Epithelial cell of proximal tubule (primary cell): ENCODE data around the gene EPG5. TPM values are rescaled to one million over a fixed set of nuclear protein-coding genes. Genes with fewer than 3 reads are reported as not detected.
"Not testable (repeated sequence)": the region's sequence is repeated elsewhere in the genome, so short reads cannot be mapped to it uniquely, and the experiment has no call there.

Source experiments
- DNase-seq: peaks from one replicate; pipeline ENCODE4 v3.0.0-alpha.2; 2011; ENCODE audit warnings: low read depth
- H3K4me3 ChIP-seq: 2 replicates; pipeline ENCODE4 v1.5.1; 2011; ENCODE audit warnings: low read depth, mild to moderate bottlenecking, low read length
- CTCF ChIP-seq: conservative IDR thresholded peaks from 2 replicates; pipeline ENCODE4 v1.5.1; 2012; ENCODE audit warnings: low read depth, mild to moderate bottlenecking, low read length
- total RNA-seq: library from RNA; depleted of rRNA; stranded (reverse); fragments of >200 nt; gene quantifications from 2 replicates; pipeline ENCODE4 v1.2.3, GENCODE V29; 2015

The EPG5 gene
- total RNA-seq, 1 donor from 2014 or later = 10.7 TPM

DNA sequence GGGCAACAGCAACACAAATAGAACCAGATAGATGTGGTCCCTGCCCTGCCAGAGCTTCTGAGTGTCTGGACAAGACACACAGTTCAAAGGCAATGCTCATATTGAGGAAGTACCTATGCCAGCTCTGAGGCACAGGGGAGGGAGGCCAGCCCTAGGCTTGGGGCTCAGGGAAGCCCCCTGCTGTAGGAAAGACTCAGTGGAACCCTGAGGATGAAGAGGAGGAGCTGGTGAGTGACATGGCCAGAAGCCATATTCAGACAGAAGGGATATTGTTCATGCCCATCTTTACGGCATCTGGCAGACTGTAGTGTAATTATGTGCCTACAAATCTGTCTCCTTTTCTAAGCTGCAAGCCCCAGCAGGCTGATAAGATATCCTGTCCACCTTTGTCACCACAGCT is 132.8 kb downstream of the EPG5 start:
- H3K4me3 ChIP-seq = no peak overlapping the region
- no peak for TF ChIP-seq CTCF
- DNase-seq = no peak

- no peak overlapping the region for H3K4me3 ChIP-seq
- no peak for TF ChIP-seq CTCF
- DNase-seq = no peak
Observed at GRCh38 chr18:45833846-45834245, 133.3 kb downstream of the EPG5 start.

DNA sequence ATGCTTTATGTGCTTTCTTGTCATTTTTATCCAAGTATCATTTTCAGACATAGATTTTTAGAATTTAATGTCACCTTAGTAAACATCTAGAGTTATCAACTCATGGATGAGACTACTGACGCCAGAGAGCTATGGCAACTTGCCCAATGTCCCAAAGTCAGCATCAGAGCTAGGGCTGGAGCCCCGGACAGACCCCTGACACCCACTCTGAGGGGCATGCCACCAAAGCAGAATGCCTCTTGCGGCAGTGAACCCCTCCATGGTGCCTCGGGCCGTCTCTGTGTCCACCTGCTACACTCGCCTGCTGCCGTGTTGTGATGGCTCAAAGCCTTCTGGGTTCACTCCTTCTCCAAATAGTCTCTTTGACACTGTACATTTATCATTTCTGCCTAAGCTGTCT is 136.2 kb downstream of the EPG5 start:
- DNase-seq = no peak
- H3K4me3 ChIP-seq = no peak overlapping the region
- no peak for TF ChIP-seq CTCF

GRCh38 chr18:45829855-45830254 is 137.3 kb downstream of the EPG5 start:
- H3K4me3 ChIP-seq = no peak overlapping the region
- TF ChIP-seq CTCF = no peak
- DNase-seq = no peak

DNA sequence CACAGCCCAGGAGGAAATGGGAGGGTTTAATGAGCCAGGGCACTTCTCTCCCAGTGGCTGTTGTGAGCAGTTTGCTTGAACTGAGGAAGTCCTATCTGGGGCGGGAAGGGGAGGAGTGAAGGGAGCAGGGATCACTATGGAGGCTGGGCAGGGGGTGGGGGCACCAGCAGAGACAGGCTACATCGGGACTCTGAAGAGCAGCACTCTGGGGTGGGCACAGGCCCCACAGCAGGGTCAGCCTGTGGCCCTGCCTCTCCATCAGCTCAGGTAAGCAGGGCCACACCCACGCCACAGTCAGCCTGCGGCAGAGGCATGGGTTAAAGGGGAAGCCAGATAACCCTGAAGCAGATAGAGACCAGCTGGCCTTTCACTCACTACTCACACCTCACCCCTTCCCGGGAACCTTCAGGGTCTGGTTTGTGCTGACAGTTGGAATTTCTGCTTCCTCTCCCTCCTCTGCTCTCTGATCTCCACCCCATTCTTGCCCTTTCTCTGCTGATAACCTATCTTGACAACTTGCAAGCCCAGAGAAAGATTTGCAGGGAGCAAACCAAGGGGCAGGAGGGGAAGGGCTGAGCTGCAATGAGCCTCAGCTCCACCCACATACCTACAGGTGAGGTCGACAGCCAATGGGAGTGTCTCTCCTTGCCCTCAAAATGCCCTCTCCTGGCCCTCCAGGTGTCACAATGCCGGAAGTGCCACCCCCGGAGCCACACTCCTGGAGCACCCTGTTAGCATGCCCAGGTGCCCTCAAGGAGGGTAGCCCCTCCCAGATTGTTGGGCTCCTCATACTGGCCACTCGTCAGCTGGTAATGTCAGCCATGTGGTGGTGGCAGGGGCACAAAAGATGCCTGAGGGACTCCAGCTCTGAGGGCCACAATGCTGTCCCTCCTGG is 138.0 kb downstream of the EPG5 start:
- DNase-seq = no peak
- H3K4me3 ChIP-seq = no peak overlapping the region
- TF ChIP-seq CTCF = no peak

DNA sequence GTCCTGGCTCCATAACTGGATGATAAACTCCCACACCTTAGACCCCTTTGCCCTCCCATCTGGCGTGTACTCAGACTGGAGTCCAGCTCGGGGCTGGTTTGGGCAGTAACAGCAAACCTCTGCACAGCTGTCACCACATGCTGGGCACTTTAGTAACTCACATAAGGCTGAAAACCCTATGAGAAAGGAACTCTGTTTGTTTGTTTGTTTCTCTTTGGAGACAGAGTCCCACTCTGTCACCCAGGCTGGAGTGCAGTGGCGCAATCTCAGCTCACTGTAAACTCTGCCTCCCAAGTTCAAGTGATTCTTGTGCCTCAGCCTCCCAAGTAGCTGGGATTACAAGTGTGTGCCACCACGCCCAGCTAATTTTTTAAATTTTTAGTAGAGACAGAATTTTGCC is 140.4 kb downstream of the EPG5 start:
- peak overlapping the region; percentile 37 for H3K4me3 ChIP-seq
- not testable (repeated sequence) for DNase-seq

- no peak for TF ChIP-seq CTCF
- peak overlapping the region; percentile 37 for H3K4me3 ChIP-seq
- no peak for DNase-seq
Observed at GRCh38 chr18:45826084-45826483, 141.0 kb downstream of the EPG5 start.
